ENCODE measurements around the gene KDM5C.

DNA sequence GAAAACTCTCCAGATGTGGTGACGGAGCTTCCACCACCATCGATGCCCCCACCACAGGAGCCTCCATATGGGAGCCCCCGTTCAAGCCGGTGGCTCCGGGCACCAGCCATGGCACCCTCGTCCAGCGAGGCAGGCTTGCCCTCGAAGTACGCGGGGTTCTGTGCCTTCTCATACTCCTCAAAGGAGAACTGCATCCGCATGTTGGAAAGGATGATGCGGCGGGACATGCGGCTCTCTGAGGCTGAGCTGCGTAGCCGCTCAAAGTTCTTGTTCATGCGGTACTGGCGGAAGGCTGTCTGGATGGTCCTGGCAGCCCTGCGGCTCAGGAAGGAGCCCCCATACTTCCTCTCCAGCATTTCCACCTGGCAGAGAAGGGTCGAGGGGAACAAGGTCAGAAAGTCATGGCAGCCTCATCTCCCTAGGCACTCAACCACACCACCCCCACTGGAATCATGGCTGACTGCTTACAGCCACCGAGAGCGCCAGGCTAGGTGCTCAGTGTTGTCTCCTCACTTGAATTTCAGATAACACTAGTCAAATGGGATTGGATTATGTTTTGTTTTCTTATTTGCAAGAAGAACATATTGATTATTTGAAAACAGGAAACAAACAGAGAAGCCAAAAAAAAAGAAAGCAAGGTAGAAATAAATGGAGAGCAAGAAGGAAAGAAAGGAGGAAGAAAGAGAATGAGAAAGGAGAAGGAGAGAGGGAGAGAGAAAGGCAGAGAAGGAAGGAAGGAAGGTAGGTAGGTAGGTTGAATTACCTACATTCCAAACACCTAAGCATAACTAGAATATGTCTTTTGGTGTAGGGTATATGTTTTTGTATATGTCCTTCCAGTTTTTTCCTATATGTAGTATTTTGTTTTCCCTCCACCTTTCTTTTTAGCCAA is 29.8 kb upstream of the KDM5C start:
- no peak for TF ChIP-seq YY1 (IDR thresholded peaks at IDR 0.05; ENCODE audit: insufficient read depth, insufficient read length)
- no peak for TF ChIP-seq SUZ12 (IDR thresholded peaks at IDR 0.05; ENCODE audit: extremely low read depth, insufficient read depth, insufficient read length)
- TF ChIP-seq ZNF274 (IDR thresholded peaks at IDR 0.05; ENCODE audit: low read depth, low read length): no peak

Measured in NT2/D1 (cell line).